OCI-LY7 (cell line): ENCODE data around the gene TMEM63B. TPM values are rescaled to one million over a fixed set of nuclear protein-coding genes. Genes with fewer than 3 reads are reported as not detected.

Source experiments
- BruUV-seq: library from RNA; stranded (reverse); fragments of 400-500 nt; replicated peaks from 2 replicates; lab custom pipeline; 2021; lab: Mats Ljungman, UMichigan
- CTCF ChIA-PET: fragments of 300-600 bp; sonication (Branson Sonifier 250); formaldehyde crosslinking; loops from one replicate; lab custom pipeline; 2022; ENCODE audit warnings: antibody characterized with exemption; ENCODE audit not compliant: unreplicated experiment; lab: Charles Lee
- POLR2A ChIA-PET: fragments of 300-600 bp; sonication (Branson Sonifier 250); formaldehyde crosslinking; loops from one replicate; lab custom pipeline; 2022; ENCODE audit warnings: antibody characterized with exemption; lab: Charles Lee
- DNase-seq: peaks from one replicate; pipeline ENCODE4 v3.0.0-alpha.2; 2015; ENCODE audit warnings: low spot score
- H2AFZ ChIP-seq: fragments of 200-600 bp; sonication (generic), shearing (Covaris generic); 2 replicates; pipeline ENCODE4 v1.6.1; 2014; ENCODE audit warnings: mild to moderate bottlenecking, antibody characterized with exemption, low read length, moderate library complexity
- H3K27ac ChIP-seq: fragments of 200-600 bp; sonication (generic); 2 replicates; pipeline ENCODE4 v1.5.1; 2014; ENCODE audit warnings: mixed run types, low read depth, mild to moderate bottlenecking, moderate library complexity, low read length, inconsistent platforms; ENCODE audit not compliant: poor library complexity, severe bottlenecking
- H3K36me3 ChIP-seq: fragments of 200-600 bp; sonication (generic); 2 replicates; pipeline ENCODE4 v1.6.1; 2014; ENCODE audit warnings: mild to moderate bottlenecking, antibody characterized with exemption, low read length, moderate library complexity, mixed read lengths; ENCODE audit not compliant: insufficient read depth
- H3K4me1 ChIP-seq: fragments of 200-600 bp; sonication (generic); 2 replicates; pipeline ENCODE4 v1.5.1; 2014; ENCODE audit warnings: mild to moderate bottlenecking, low read length; ENCODE audit not compliant: insufficient read depth, poor library complexity, severe bottlenecking
- H3K4me2 ChIP-seq: fragments of 200-600 bp; sonication (generic); 2 replicates; pipeline ENCODE4 v1.6.1; 2014; ENCODE audit warnings: mild to moderate bottlenecking, low read length
- H3K4me3 ChIP-seq: fragments of 200-600 bp; sonication (generic); 2 replicates; pipeline ENCODE4 v1.5.1; 2014; ENCODE audit warnings: mild to moderate bottlenecking, low read depth, low read length; ENCODE audit not compliant: poor library complexity, severe bottlenecking
- H3K79me2 ChIP-seq: fragments of 200-600 bp; sonication (generic); 2 replicates; pipeline ENCODE4 v1.6.1; 2016; ENCODE audit warnings: low read depth, mild to moderate bottlenecking, low read length, moderate library complexity, mixed read lengths; ENCODE audit not compliant: insufficient read depth
- H3K9me2 ChIP-seq: fragments of 200-600 bp; sonication (generic); 2 replicates; pipeline ENCODE4 v1.6.1; 2016; ENCODE audit warnings: mild to moderate bottlenecking, low read length, mixed read lengths; ENCODE audit not compliant: insufficient read depth
- H3K9me3 ChIP-seq: fragments of 200-600 bp; sonication (generic); 2 replicates; pipeline ENCODE4 v1.6.1; 2014; ENCODE audit warnings: mild to moderate bottlenecking, mixed run types, low read length, mixed read lengths
- H4K20me1 ChIP-seq: fragments of 200-600 bp; sonication (generic); 2 replicates; pipeline ENCODE4 v1.6.1; 2014; ENCODE audit warnings: mild to moderate bottlenecking, antibody characterized with exemption, low read length, moderate library complexity, mixed read lengths; ENCODE audit not compliant: insufficient read depth
- EZH2phosphoT487 ChIP-seq: fragments of 200-600 bp; sonication (generic); IDR thresholded peaks from 2 replicates; pipeline ENCODE4 v1.6.1; 2018; ENCODE audit warnings: low read depth, borderline replicate concordance, mild to moderate bottlenecking, mixed run types, antibody characterized with exemption, low read length, moderate library complexity, mixed read lengths
- intact Hi-C: fragments of 100-400 bp; cut with micrococcal nuclease; formaldehyde crosslinking; loops from one replicate; pipeline ENCODE4 v1.10.0; 2022; ENCODE audit not compliant: unreplicated experiment
- total RNA-seq, 2 experiments: library from RNA; depleted of rRNA in 1 of 2; stranded (reverse); fragments of >200 nt in 1 of 2; shearing (Covaris generic) in 1 of 2; gene quantifications; 2 replicates each; pipeline ENCODE4 v1.2.3, GENCODE V29; 2014 to 2022
- TF ChIP-seq, protein P1 (sequence below): fragments of 200-600 bp; sonication (generic); conservative IDR thresholded peaks from 2 replicates; pipeline ENCODE4 v1.5.1; 2014; ENCODE audit warnings: mild to moderate bottlenecking, antibody characterized with exemption, low read length, moderate library complexity, mixed read lengths

The TMEM63B gene
- total RNA-seq, 2 experiments from 2014 or later, result 5.4 to 10.0 TPM

DNA sequence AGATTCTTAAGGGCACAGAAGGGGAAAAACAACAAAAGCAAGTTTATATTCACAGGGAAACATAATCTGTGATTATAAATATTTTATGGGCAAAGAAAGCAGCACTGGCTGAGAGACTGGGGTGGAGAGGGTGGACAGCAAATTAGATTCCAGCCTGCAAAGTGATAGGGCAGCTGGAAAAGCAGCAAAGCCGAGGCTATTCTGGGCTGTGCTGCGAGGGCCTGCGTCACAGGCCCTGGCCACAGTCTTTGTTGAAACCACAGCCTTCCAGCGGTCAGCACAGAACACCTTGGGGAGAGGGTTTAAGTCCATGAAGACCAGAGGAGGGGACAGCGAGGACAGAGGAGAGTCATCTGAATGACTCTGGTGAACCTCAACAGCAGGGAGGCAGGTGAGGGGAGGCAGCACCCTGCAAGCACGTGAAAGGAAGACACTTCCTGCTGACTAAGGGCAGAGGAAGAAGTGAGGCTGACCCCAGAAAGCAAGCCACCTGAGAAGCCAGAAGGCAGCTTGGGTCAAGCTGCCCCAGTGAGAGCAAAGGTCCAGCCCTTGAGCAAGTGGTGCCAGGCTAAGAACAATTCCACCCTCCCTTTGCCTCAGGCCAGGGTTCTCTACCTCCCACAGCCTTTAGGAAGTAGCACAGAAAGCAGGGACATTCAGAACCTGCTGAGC lies 17.2 kb upstream of the TMEM63B start:
- no peak overlapping the region for H2AFZ ChIP-seq
- H3K79me2 ChIP-seq, result 0 out of 2 replicates have a peak, but pooled peaks cover under 1% of the 10 kb centered on the region
- peaks cover 91% of the 10 kb centered on the region for H3K36me3 ChIP-seq
- no peak for TF ChIP-seq EZH2phosphoT487
- TF ChIP-seq, protein P1, sequence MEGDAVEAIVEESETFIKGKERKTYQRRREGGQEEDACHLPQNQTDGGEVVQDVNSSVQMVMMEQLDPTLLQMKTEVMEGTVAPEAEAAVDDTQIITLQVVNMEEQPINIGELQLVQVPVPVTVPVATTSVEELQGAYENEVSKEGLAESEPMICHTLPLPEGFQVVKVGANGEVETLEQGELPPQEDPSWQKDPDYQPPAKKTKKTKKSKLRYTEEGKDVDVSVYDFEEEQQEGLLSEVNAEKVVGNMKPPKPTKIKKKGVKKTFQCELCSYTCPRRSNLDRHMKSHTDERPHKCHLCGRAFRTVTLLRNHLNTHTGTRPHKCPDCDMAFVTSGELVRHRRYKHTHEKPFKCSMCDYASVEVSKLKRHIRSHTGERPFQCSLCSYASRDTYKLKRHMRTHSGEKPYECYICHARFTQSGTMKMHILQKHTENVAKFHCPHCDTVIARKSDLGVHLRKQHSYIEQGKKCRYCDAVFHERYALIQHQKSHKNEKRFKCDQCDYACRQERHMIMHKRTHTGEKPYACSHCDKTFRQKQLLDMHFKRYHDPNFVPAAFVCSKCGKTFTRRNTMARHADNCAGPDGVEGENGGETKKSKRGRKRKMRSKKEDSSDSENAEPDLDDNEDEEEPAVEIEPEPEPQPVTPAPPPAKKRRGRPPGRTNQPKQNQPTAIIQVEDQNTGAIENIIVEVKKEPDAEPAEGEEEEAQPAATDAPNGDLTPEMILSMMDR, result no peak
- no peak overlapping the region for H3K4me2 ChIP-seq
- H3K9me2 ChIP-seq, result no peaks in the 10 kb centered on the region
- no peak overlapping the region for H3K4me3 ChIP-seq
- ChIA-PET CTCF (no interaction called here), POLR2A (interaction anchor here (0.6 to 0.7 kb wide), 2 partner anchors 125 to 233 kb away, joined by 4 to 5 read pairs; no protein-coding TSS in a partner anchor)
- intact Hi-C loops, result no loop called here
- BruUV-seq, result no TSS peak
- no peak overlapping the region for H3K27ac ChIP-seq
- no peaks in the 10 kb centered on the region for H4K20me1 ChIP-seq
- DNase-seq, result no peak
- peaks cover 5% of the 10 kb centered on the region for H3K4me1 ChIP-seq
- no peaks in the 10 kb centered on the region for H3K9me3 ChIP-seq

DNA sequence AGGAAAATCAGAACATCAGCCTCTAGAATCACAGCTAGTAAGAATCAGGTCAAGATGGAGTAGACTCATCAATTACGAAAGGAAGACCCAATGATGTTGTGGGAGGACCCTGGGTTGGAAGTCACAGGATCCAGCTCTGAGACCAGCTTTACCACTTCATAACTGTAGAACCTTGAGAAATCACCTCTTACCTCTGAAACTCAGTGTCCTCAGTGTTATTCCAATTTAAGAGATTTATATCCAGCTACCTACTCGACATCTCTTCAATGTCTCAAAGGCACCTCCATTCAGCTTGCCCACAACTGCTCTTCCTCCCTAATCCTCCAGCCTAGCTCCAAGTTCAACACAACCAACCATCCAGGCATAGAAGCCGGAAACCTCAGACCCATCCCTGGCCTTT lies 16.4 kb upstream of the TMEM63B start:
- peaks cover 94% of the 10 kb centered on the region for H3K36me3 ChIP-seq
- H3K27ac ChIP-seq, result no peak overlapping the region
- H3K4me3 ChIP-seq, result no peak overlapping the region
- H2AFZ ChIP-seq, result no peak overlapping the region
- H3K4me1 ChIP-seq, result peaks cover 5% of the 10 kb centered on the region
- H3K9me2 ChIP-seq, result no peaks in the 10 kb centered on the region
- ChIA-PET POLR2A (interaction anchor here (0.6 to 1.3 kb wide), 2 partner anchors 12 to 247 kb away, joined by 3 read pairs; no protein-coding TSS in a partner anchor), CTCF (interaction anchor here (0.6 kb wide), 1 partner anchor 152 kb away, joined by 3 read pairs; no protein-coding TSS in a partner anchor)
- H3K79me2 ChIP-seq, result peaks cover 8% of the 10 kb centered on the region; the same call in 1 of the 2 replicates
- intact Hi-C loops, result no loop called here
- TF ChIP-seq EZH2phosphoT487, result no peak
- TF ChIP-seq, protein P1, result no peak
- BruUV-seq, result no TSS peak
- H3K4me2 ChIP-seq, result no peak overlapping the region
- DNase-seq, result no peak
- H4K20me1 ChIP-seq, result no peaks in the 10 kb centered on the region
- H3K9me3 ChIP-seq, result no peaks in the 10 kb centered on the region
